Measurements from ENCODE around the gene CDC42.

Gene CDC42

DNA sequence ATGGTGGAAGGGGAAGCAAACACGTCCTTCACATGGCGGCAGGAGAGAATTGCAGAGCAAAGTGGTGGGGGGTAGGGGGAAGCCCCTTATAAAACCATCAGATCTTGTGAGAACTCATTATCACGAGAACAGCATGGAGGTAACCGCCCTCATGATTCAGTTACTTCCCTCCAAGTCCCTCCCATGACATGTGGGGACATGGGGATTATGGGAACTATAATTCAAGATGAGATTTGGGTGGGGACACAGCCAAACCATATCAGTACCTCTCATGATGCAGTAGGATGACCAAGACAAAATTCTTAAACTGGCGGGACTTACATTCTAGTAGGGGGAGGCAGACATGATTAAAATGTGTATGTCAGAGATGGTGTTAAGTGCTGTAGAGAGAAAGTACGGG lies 51.6 kb downstream of the CDC42 start:
- Histone ChIP-seq H4K12ac (ENCODE audit: low read depth, low read length) (no peak overlapping the region), H4K8ac (ENCODE audit: low read depth, low read length) (no peak overlapping the region), H3K9ac (ENCODE audit: low read length) (no peak overlapping the region), H2BK5ac (ENCODE audit: low read depth, low read length, poor library complexity) (no peak overlapping the region), H3K23ac (ENCODE audit: low read length) (no peak overlapping the region), H3K36me3 (ENCODE audit: control insufficient read depth in 1 of 2, insufficient read depth in 2 of 2, low read length in 2 of 2) (peaks cover 9 to 13% of the 10 kb centered on the region in 2 experiments), H3K27me3 (ENCODE audit: insufficient read depth, low read length) (no peaks in the 10 kb centered on the region), H3K14ac (ENCODE audit: low read length) (no peak overlapping the region), H3K4me3 (ENCODE audit: low read depth, low read length) (no peak overlapping the region), H3K18ac (ENCODE audit: low read length) (no peak overlapping the region), H3K4me2 (ENCODE audit: low read length) (no peak overlapping the region), H2AK5ac (ENCODE audit: low read length) (no peak overlapping the region), H3K79me2 (ENCODE audit: control insufficient read depth, insufficient read depth, low read length, poor library complexity) (peaks cover 2% of the 10 kb centered on the region), H3K9me3 (ENCODE audit: insufficient read depth, low read depth, low read length) (no peaks in the 10 kb centered on the region), H3K4ac (ENCODE audit: low read depth, low read length) (no peak overlapping the region), H2BK120ac (ENCODE audit: insufficient read depth, low read length, poor library complexity) (no peak overlapping the region), H3K27ac (ENCODE audit: low read depth, low read length) (no peak overlapping the region), H2BK12ac (ENCODE audit: low read length) (no peak overlapping the region), H2AFZ (ENCODE audit: insufficient read depth, low read length, poor library complexity) (no peak overlapping the region), H3K4me1 (ENCODE audit: control insufficient read depth in 1 of 2, insufficient read depth in 2 of 2, low read length in 2 of 2) (peaks cover 11% of the 10 kb centered on the region in 2 experiments), H4K91ac (ENCODE audit: low read depth, low read length) (no peak overlapping the region), H3K79me1 (ENCODE audit: low read length) (no peaks in the 10 kb centered on the region)
- no CpG with 5 or more reads among the region's 6 CpGs for WGBS (ENCODE audit: extremely low coverage, insufficient coverage, insufficient read length)
- no peak for DNase-seq

DNA sequence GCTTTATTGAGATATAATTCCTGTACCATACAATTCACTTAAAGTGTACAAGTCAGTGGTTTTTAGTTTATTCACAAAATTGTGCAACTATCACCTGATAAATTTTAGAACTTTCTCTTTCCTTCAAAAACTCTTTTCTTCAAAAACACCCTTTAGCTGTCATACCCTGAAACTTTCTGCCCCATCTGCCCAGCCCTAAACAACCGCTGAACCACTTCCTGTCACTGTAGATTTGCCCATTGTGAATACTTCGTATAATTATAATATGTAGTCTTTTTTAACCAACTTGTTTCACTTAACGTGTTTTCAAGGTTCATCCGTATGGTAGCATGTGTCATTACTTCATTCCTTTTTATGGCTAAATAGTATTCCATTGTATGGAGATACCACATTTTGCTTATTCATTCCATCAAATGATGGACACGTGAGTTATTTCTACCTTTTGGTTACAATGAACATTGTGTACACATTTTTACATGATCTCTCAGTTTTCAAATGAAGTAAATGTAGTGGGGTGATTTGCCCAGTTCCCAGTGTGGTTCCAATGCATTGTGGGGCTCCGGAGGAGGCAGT lies 52.4 kb downstream of the CDC42 start:
- Histone ChIP-seq H3K79me1 (ENCODE audit: low read length) (no peaks in the 10 kb centered on the region), H3K4me1 (ENCODE audit: control insufficient read depth in 1 of 2, insufficient read depth in 2 of 2, low read length in 2 of 2) (peaks cover 11% of the 10 kb centered on the region in 2 experiments), H3K27me3 (ENCODE audit: insufficient read depth, low read length) (no peaks in the 10 kb centered on the region), H4K91ac (ENCODE audit: low read depth, low read length) (no peak overlapping the region), H2BK120ac (ENCODE audit: insufficient read depth, low read length, poor library complexity) (no peak overlapping the region), H3K36me3 (ENCODE audit: control insufficient read depth in 1 of 2, insufficient read depth in 2 of 2, low read length in 2 of 2) (peaks cover 9 to 14% of the 10 kb centered on the region in 2 experiments), H3K14ac (ENCODE audit: low read length) (no peak overlapping the region), H3K23ac (ENCODE audit: low read length) (no peak overlapping the region), H3K9ac (ENCODE audit: low read length) (no peak overlapping the region), H3K4me3 (ENCODE audit: low read depth, low read length) (no peak overlapping the region), H3K27ac (ENCODE audit: low read depth, low read length) (no peak overlapping the region), H2BK5ac (ENCODE audit: low read depth, low read length, poor library complexity) (no peak overlapping the region), H2BK12ac (ENCODE audit: low read length) (no peak overlapping the region), H3K4me2 (ENCODE audit: low read length) (no peak overlapping the region), H3K18ac (ENCODE audit: low read length) (no peak overlapping the region), H2AFZ (ENCODE audit: insufficient read depth, low read length, poor library complexity) (no peak overlapping the region), H4K12ac (ENCODE audit: low read depth, low read length) (no peak overlapping the region), H3K9me3 (ENCODE audit: insufficient read depth, low read depth, low read length) (no peaks in the 10 kb centered on the region), H3K4ac (ENCODE audit: low read depth, low read length) (no peak overlapping the region), H3K79me2 (ENCODE audit: control insufficient read depth, insufficient read depth, low read length, poor library complexity) (peaks cover 2% of the 10 kb centered on the region), H4K8ac (ENCODE audit: low read depth, low read length) (no peak overlapping the region), H2AK5ac (ENCODE audit: low read length) (no peak overlapping the region)
- no peak for DNase-seq
- WGBS (ENCODE audit: extremely low coverage, insufficient coverage, insufficient read length) = no CpG with 5 or more reads among the region's 6 CpGs

DNA sequence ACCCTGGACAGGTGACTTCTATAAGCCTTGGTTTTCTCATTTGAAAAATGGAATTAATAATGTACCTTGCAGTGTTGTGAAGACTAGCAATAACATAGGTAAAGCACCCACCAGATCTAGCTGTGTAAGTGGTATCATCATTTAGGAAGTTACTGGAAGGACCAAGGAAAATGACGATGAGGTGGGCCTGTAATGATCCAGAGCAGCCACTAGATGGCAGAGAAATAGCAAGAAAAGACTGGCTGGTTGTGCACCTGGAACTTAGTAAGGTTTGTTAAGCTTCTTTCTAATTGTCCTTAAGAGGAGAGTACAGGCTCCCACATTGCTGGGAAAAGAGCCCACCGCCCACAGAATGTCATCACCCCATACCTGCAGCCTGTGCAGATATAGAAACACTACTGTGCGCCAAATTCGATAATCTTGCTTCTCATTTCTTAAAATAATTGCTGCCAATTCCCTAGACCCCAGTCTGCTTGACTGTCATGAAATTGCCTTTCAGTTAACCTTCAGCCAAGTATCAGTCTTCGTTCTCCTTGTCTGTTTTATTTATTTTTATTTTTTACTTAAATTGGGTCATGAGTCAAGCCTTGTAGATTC lies 53.2 kb downstream of the CDC42 start:
- no peak overlapping the region for H2AFZ ChIP-seq (ENCODE audit: insufficient read depth, low read length, poor library complexity)
- H3K23ac ChIP-seq (ENCODE audit: low read length) = no peak overlapping the region
- no peaks in the 10 kb centered on the region for H3K27me3 ChIP-seq (ENCODE audit: insufficient read depth, low read length)
- H4K91ac ChIP-seq (ENCODE audit: low read depth, low read length) = no peak overlapping the region
- H2AK5ac ChIP-seq (ENCODE audit: low read length) = no peak overlapping the region
- H2BK5ac ChIP-seq (ENCODE audit: low read depth, low read length, poor library complexity) = no peak overlapping the region
- no peak overlapping the region for H3K4me3 ChIP-seq (ENCODE audit: low read depth, low read length)
- no peak overlapping the region for H4K12ac ChIP-seq (ENCODE audit: low read depth, low read length)
- no peak overlapping the region for H2BK120ac ChIP-seq (ENCODE audit: insufficient read depth, low read length, poor library complexity)
- H3K18ac ChIP-seq (ENCODE audit: low read length) = no peak overlapping the region
- WGBS (ENCODE audit: extremely low coverage, insufficient coverage, insufficient read length) = no CpG with 5 or more reads among the region's 5 CpGs
- peaks cover 11% of the 10 kb centered on the region in 2 experiments for H3K4me1 ChIP-seq (ENCODE audit: control insufficient read depth in 1 of 2, insufficient read depth in 2 of 2, low read length in 2 of 2)
- peak; percentile 33 to 85 for DNase-seq
- no peak overlapping the region for H3K9ac ChIP-seq (ENCODE audit: low read length)
- no peak overlapping the region for H3K14ac ChIP-seq (ENCODE audit: low read length)
- H3K79me1 ChIP-seq (ENCODE audit: low read length) = no peaks in the 10 kb centered on the region
- peak overlapping the region; percentile 23 for H3K4ac ChIP-seq (ENCODE audit: low read depth, low read length)
- H3K36me3 ChIP-seq (ENCODE audit: control insufficient read depth in 1 of 2, insufficient read depth in 2 of 2, low read length in 2 of 2) = peaks cover 9 to 12% of the 10 kb centered on the region in 2 experiments
- no peak overlapping the region for H3K4me2 ChIP-seq (ENCODE audit: low read length)
- no peak overlapping the region for H3K27ac ChIP-seq (ENCODE audit: low read depth, low read length)
- H2BK12ac ChIP-seq (ENCODE audit: low read length) = no peak overlapping the region
- H3K79me2 ChIP-seq (ENCODE audit: control insufficient read depth, insufficient read depth, low read length, poor library complexity) = peaks cover 2% of the 10 kb centered on the region
- no peak overlapping the region for H4K8ac ChIP-seq (ENCODE audit: low read depth, low read length)
- H3K9me3 ChIP-seq (ENCODE audit: insufficient read depth, low read depth, low read length) = no peaks in the 10 kb centered on the region

DNA sequence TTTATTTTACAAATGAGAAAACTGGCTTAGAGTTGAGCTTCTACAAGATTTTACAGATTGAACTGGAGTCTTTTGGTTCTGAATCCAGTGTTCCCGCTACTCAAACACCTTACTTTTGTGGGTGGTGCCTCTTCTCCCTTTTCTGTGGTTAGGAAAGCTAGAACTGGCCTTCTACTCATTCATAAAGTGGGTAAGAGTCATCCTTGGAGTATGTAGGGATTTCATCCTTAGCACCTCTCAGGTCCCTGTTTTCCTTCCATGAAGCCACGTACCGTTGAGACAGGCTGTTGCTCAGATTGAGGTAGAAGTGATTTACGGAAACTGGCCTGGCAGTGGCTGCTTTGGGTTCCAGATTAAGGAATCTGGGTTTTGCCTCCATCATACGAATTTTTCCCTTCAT lies 54.6 kb downstream of the CDC42 start:
- Histone ChIP-seq H3K4me1 (ENCODE audit: control insufficient read depth in 1 of 2, insufficient read depth in 2 of 2, low read length in 2 of 2) (peaks cover 22 to 23% of the 10 kb centered on the region in 2 experiments), H3K9ac (ENCODE audit: low read length) (no peak overlapping the region), H2AFZ (ENCODE audit: insufficient read depth, low read length, poor library complexity) (no peak overlapping the region), H3K9me3 (ENCODE audit: insufficient read depth, low read depth, low read length) (no peaks in the 10 kb centered on the region), H3K27me3 (ENCODE audit: insufficient read depth, low read length) (no peaks in the 10 kb centered on the region), H3K4ac (ENCODE audit: low read depth, low read length) (no peak overlapping the region), H3K79me1 (ENCODE audit: low read length) (no peaks in the 10 kb centered on the region), H3K79me2 (ENCODE audit: control insufficient read depth, insufficient read depth, low read length, poor library complexity) (peaks cover 2% of the 10 kb centered on the region), H2BK12ac (ENCODE audit: low read length) (no peak overlapping the region), H2BK120ac (ENCODE audit: insufficient read depth, low read length, poor library complexity) (no peak overlapping the region), H2BK5ac (ENCODE audit: low read depth, low read length, poor library complexity) (no peak overlapping the region), H4K91ac (ENCODE audit: low read depth, low read length) (no peak overlapping the region), H3K27ac (ENCODE audit: low read depth, low read length) (no peak overlapping the region), H4K8ac (ENCODE audit: low read depth, low read length) (no peak overlapping the region), H3K23ac (ENCODE audit: low read length) (no peak overlapping the region), H3K4me3 (ENCODE audit: low read depth, low read length) (no peak overlapping the region), H4K12ac (ENCODE audit: low read depth, low read length) (no peak overlapping the region), H3K14ac (ENCODE audit: low read length) (no peak overlapping the region), H3K18ac (ENCODE audit: low read length) (no peak overlapping the region), H2AK5ac (ENCODE audit: low read length) (no peak overlapping the region), H3K36me3 (ENCODE audit: control insufficient read depth in 1 of 2, insufficient read depth in 2 of 2, low read length in 2 of 2) (peaks cover 7 to 12% of the 10 kb centered on the region in 2 experiments), H3K4me2 (ENCODE audit: low read length) (no peak overlapping the region)
- DNase-seq = no peak
- WGBS (ENCODE audit: extremely low coverage, insufficient coverage, insufficient read length) = no CpG with 5 or more reads among the region's 5 CpGs
